Tibial artery (tissue), 4 donors: ENCODE results near the gene XPNPEP3.

Experiments used
- DNase-seq, 2 donors: peaks; one replicate each; pipeline ENCODE4 v3.0.0-alpha.2; 2019
- H3K27ac ChIP-seq, 2 donors: fragments of 200-600 bp; sonication (generic) in 1 of 2; 1 replicate in 1 of 2; 2 replicates in 1 of 2; pipeline ENCODE4 v1.5.1; 2018 to 2019; ENCODE audit warnings: mild to moderate bottlenecking in 1 of 2
- H3K27me3 ChIP-seq, 2 donors: fragments of 200-600 bp; sonication (generic) in 1 of 2; one replicate each; pipeline versions ENCODE4 v1.5.1 to v1.6.0; 2016 to 2019
- H3K36me3 ChIP-seq, 3 donors: fragments of 200-600 bp; sonication (generic) in 2 of 3; one replicate each; pipeline ENCODE4 v1.5.1; 2016 to 2019; ENCODE audit warnings: mild to moderate bottlenecking in 2 of 3
- H3K4me1 ChIP-seq, 4 donors: fragments of 200-600 bp; sonication (generic) in 2 of 4; 1 replicate in 3 of 4; 2 replicates in 1 of 4; pipeline ENCODE4 v1.5.1; 2016 to 2019
- H3K4me3 ChIP-seq, 2 donors: fragments of 200-600 bp; sonication (generic) in 1 of 2; 1 replicate in 1 of 2; 2 replicates in 1 of 2; pipeline ENCODE4 v1.5.1; 2018 to 2019; ENCODE audit warnings: mild to moderate bottlenecking in 2 of 2
- H3K9me3 ChIP-seq, 3 donors: fragments of 200-600 bp; sonication (generic) in 1 of 3; one replicate each; pipeline ENCODE4 v1.5.1; 2016 to 2019
- CTCF ChIP-seq, 2 experiments: fragments of 200-600 bp in 1 of 2; fragments of 450-650 bp in 1 of 2; IDR thresholded peaks; one replicate each; pipeline ENCODE4 v1.5.1; 2017 to 2019; ENCODE audit warnings: antibody characterized with exemption in 2 of 2, mild to moderate bottlenecking in 1 of 2, moderate library complexity in 1 of 2
- intact Hi-C: fragments of 100-400 bp; cut with DNase I; formaldehyde crosslinking; loops from one replicate; pipeline ENCODE4 v1.15.0; 2023; ENCODE audit warnings: low total_unique reads

The XPNPEP3 gene

DNA sequence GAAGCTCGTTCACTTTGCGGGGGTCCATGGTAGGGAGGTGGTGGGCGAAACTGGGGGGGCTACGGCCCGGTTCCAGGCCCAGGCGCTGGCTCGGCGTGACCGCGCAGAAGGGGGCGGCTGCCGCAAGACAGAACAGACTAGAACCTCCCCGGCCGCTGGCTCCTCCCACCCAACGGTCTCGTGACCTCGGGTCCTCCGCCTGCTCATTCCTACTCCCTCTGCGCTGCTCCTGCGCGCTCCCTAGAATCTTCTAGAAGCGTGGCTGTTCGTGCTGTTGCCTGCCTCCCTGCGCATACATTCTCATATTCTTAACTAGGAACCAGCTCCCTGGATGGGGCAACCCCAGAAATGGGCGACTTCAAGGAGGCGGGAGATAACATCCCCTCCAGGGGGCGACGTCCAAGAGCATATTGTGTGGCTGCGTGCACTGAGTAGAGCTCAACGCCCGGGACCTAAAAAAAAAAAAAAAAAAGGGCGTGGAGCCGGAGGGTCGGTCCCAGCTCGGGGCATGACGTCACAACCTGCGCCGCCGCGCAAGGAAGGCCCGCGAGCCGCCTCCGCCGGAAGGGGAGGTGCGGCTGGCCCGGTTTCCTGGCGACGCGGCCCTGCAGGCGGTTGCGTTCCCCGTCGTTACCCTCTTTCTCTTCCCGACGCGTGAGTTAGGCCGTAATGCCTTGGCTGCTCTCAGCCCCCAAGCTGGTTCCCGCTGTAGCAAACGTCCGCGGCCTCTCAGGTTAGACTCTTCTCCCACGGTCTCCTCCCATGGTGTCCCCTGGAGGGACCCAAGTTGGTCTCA lies at the start of gene XPNPEP3, which contains the start of gene ST13:
TSS of gene XPNPEP3 (plus strand) at position 636 of the 796 bp plus-strand sequence. CDS start at position 670, 34 bp downstream.
TSS of gene ST13 (minus strand) at position 127 of the 796 bp plus-strand sequence. CDS start at position 28, 99 bp downstream.
- no peaks in the 10 kb centered on the region for H3K27me3 ChIP-seq
- H3K36me3 ChIP-seq, result peaks cover 0 to 6% (median 0%) of the 10 kb centered on the region in 3 donors
- H3K9me3 ChIP-seq, result no peaks in the 10 kb centered on the region
- peaks cover 0 to 52% (median 36%) of the 10 kb centered on the region in 4 donors for H3K4me1 ChIP-seq
- peak in 1 of 2 experiments; percentile 15 for TF ChIP-seq CTCF (IDR thresholded peaks at IDR 0.05)
- peak within 1 kb of the TSS; percentile 85 to 95 for H3K4me3 ChIP-seq
- intact Hi-C loops, result no loop called here
- peak; percentile 97 to 99 for DNase-seq
- H3K27ac ChIP-seq, result peak within 1 kb of the TSS; percentile 95 to 98

DNA sequence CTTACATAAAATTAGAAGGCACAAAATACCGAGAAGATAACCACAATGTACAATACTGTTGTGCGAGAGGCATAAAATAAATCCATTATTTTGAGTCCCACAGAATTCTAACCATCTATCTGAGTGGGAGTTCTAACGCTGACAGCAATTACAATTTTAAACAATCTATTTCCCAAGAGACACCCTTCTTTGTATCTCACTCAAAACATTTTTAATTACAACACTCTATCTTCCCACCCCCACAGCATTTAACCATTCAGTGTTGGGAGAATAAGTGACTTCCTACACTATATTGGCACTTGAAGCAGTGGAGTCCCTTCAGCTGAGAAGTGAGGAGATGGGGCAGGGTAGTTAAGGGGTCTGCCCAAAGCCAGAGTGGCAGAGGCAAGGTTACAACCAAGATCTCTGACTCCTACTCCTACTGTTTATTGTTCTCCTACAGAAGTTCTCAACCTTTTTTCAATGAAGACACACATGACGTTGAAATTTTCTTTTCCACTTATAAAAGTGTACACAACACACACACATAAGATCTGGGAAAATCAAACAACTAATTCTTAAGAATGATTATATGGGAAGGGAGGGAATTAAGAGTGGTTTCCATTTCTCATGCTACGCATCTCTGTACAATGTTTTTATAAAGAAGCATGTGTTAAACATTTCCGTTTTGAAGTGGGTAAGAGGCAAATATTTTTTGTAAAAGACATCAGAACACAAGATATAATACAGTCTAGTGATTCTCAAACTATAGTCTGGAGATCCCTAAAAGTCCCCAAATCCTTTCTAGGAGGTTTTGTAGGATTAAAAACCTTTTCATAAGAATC lies 48.7 kb upstream of the XPNPEP3 start:
- Histone ChIP-seq H3K4me3 (no peak overlapping the region), H3K9me3 (no peaks in the 10 kb centered on the region), H3K4me1 (no peaks in the 10 kb centered on the region), H3K27ac (no peak overlapping the region), H3K36me3 (peaks cover 0 to 3% (median 0%) of the 10 kb centered on the region in 3 donors), H3K27me3 (no peaks in the 10 kb centered on the region)
- TF ChIP-seq CTCF (IDR thresholded peaks at IDR 0.05), result no peak
- intact Hi-C loops, result no loop called here
- DNase-seq, result no peak

GRCh38 chr22:40813912-40814315 lies 43.0 kb upstream of the XPNPEP3 start:
- Histone ChIP-seq H3K4me1 (peaks cover 0 to 19% (median 13%) of the 10 kb centered on the region in 4 donors), H3K4me3 (no peak overlapping the region), H3K9me3 (no peaks in the 10 kb centered on the region), H3K27me3 (no peaks in the 10 kb centered on the region), H3K36me3 (peaks cover 0 to 6% (median 0%) of the 10 kb centered on the region in 3 donors), H3K27ac (no peak overlapping the region)
- intact Hi-C loops, result no loop called here
- no peak for TF ChIP-seq CTCF (IDR thresholded peaks at IDR 0.05)
- DNase-seq, result no peak

DNA sequence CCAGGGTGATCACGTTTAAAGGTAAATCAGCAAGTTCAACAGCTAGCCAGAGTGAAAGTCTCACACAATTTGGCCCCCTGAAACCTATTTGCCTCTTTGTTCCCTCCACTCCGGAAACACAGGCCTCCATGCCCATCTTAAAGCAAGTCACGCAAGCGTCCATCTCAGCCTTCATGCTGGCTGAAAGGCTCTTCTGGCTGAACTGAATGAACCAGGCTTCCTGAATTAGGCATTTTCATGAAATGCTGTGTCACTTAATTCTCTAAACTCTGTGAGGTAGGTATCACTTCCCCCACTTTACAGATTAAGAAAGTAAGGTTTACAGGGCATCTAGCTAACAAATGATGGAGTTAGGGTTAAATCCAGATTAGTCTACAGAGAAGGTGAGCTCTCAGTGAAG lies 39.2 kb upstream of the XPNPEP3 start:
- no peak for TF ChIP-seq CTCF (IDR thresholded peaks at IDR 0.05)
- Histone ChIP-seq H3K36me3 (peaks cover 0 to 6% (median 0%) of the 10 kb centered on the region in 3 donors), H3K4me3 (peak overlapping the region in 1 of 2 donors; percentile 69), H3K9me3 (no peaks in the 10 kb centered on the region), H3K4me1 (peaks cover 0 to 29% (median 16%) of the 10 kb centered on the region in 4 donors), H3K27me3 (no peaks in the 10 kb centered on the region), H3K27ac (no peak overlapping the region)
- intact Hi-C loops, result loop anchor here (5.0 kb wide), 1 partner anchor 150 kb away; no protein-coding TSS in a partner anchor
- DNase-seq, result no peak

DNA sequence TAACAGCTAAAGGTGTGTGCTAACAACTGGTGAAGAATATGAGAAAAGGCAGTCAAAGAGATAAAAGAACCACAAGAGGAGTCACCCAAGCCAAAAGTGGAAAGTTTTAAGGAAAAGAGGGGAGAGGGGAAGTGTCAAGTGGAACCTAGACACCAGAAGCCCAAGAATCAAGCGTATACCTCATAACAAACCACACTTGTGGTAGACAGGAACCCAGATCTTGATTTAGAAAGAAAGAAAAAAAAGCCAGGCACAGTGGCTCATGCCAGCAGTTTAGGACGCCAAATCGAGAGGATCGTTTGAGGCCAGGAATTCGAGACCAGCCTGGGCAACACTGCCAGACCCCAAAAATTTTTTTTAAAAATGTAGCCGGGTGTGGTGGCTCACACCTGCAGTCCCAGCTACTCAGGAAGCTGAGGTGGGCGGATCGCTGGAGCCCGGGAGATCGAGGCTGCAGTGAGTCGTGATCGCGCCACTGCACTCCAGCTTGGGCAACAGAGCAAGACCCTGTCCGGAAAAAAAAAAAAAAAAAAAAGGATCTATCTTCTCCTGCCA lies 38.7 kb upstream of the XPNPEP3 start:
- TF ChIP-seq CTCF (IDR thresholded peaks at IDR 0.05), result no peak
- H3K4me1 ChIP-seq, result peaks cover 0 to 29% (median 16%) of the 10 kb centered on the region in 4 donors
- intact Hi-C loops, result loop anchor here (5.0 kb wide), 1 partner anchor 151 kb away; no protein-coding TSS in a partner anchor
- peak overlapping the region; percentile 69 to 93 for H3K4me3 ChIP-seq
- no peaks in the 10 kb centered on the region for H3K9me3 ChIP-seq
- peak overlapping the region in 1 of 2 donors; percentile 88 for H3K27ac ChIP-seq
- DNase-seq, result no peak
- no peaks in the 10 kb centered on the region for H3K27me3 ChIP-seq
- H3K36me3 ChIP-seq, result peaks cover 0 to 7% (median 0%) of the 10 kb centered on the region in 3 donors
